GM12872 (cell line): Measurements from ENCODE around the gene HAUS3.

Experiments used
- CTCF ChIP-seq: IDR thresholded peaks from 3 replicates; pipeline ENCODE4 v1.5.1; 2011; ENCODE audit warnings: low read depth, mild to moderate bottlenecking, low read length, moderate library complexity; ENCODE audit not compliant: insufficient read depth

HAUS3 gene

GRCh38 chr4:2280531-2281300 lies 38.8 kb upstream of the HAUS3 start:
- no peak for TF ChIP-seq CTCF

- no peak for TF ChIP-seq CTCF
Observed at GRCh38 chr4:2277956-2278355, 36.0 kb upstream of the HAUS3 start.

- TF ChIP-seq CTCF: no peak
Observed at GRCh38 chr4:2276581-2277325, 34.8 kb upstream of the HAUS3 start.

GRCh38 chr4:2275546-2276251 lies 33.8 kb upstream of the HAUS3 start:
- no peak for TF ChIP-seq CTCF

GRCh38 chr4:2274320-2275043 lies 32.6 kb upstream of the HAUS3 start:
- no peak for TF ChIP-seq CTCF

- no peak for TF ChIP-seq CTCF
Observed at GRCh38 chr4:2273657-2274319, 31.9 kb upstream of the HAUS3 start.

- no peak for TF ChIP-seq CTCF
Observed at GRCh38 chr4:2273221-2273620, 31.3 kb upstream of the HAUS3 start.
